SK-N-MC (cell line): Measurements from ENCODE around the gene RBM47.

Source experiments
- DNase-seq: peaks from one replicate; pipeline ENCODE4 v3.0.0-alpha.2; 2011; ENCODE audit warnings: low read depth, low spot score
- H3K27ac ChIP-seq: fragments of 200-600 bp; sonication (generic); 2 replicates; pipeline ENCODE4 v1.5.1; 2016; ENCODE audit warnings: mixed run types
- H3K36me3 ChIP-seq: fragments of 200-600 bp; sonication (generic); 2 replicates; pipeline ENCODE4 v1.6.1; 2017; ENCODE audit warnings: antibody characterized with exemption, low read length, mixed read lengths; ENCODE audit not compliant: insufficient read depth
- H3K4me3 ChIP-seq: fragments of 200-600 bp; sonication (generic); 2 replicates; pipeline ENCODE4 v1.5.1; 2016
- H3K9ac ChIP-seq: fragments of 200-600 bp; sonication (generic); 2 replicates; pipeline ENCODE4 v1.8.0; 2017; ENCODE audit warnings: mixed run types, mixed read lengths; ENCODE audit not compliant: insufficient read length
- H3K9me3 ChIP-seq: fragments of 200-600 bp; sonication (generic); 2 replicates; pipeline ENCODE4 v1.6.1; 2017; ENCODE audit warnings: low read depth, mild to moderate bottlenecking, antibody characterized with exemption, low read length, moderate library complexity, mixed read lengths
- EZH2 ChIP-seq: fragments of 200-600 bp; sonication (generic); IDR thresholded peaks from one replicate; pipeline ENCODE4 v1.6.1; 2017; ENCODE audit warnings: antibody characterized with exemption
- FOXP2 ChIP-seq: optimal IDR thresholded peaks from 2 replicates; pipeline ENCODE3; 2011; ENCODE audit warnings: mild to moderate bottlenecking, moderate library complexity; ENCODE audit not compliant: insufficient read depth; ENCODE audit errors: extremely low read length, control extremely low read depth
- POLR2AphosphoS5 ChIP-seq: IDR thresholded peaks from 2 replicates; pipeline ENCODE4 v1.6.1; 2012; ENCODE audit warnings: mild to moderate bottlenecking, low read depth, low read length, borderline replicate concordance

The RBM47 gene

DNA sequence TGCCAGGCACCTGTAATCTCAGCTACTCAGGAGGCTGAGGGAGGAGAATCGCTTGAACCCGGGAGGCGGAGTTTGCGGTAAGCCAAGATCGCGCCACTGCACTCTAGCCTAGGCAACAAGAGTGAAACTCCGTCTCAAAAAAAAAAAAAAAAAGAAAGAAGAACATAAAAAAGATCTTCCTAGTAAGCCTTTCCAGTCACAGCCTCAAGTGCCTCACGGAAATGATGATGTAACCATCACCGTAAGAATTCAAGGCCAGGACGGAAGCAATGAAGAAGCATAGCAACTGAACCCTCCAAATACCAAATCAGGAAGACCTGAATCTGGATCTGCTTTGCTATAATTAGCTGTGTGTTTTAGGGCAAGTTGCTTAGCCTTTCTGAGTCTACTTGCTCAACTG, 28.8 kb downstream of the RBM47 start:
- TF ChIP-seq POLR2AphosphoS5 (no peak), EZH2 (no peak)
- Histone ChIP-seq H3K9me3 (no peaks in the 10 kb centered on the region), H3K4me3 (no peak overlapping the region), H3K36me3 (no peaks in the 10 kb centered on the region), H3K9ac (no peak overlapping the region), H3K27ac (no peak overlapping the region)
- no peak for DNase-seq

GRCh38 chr4:40599431-40599830, 30.2 kb downstream of the RBM47 start:
- no peak for DNase-seq
- Histone ChIP-seq H3K9me3 (no peaks in the 10 kb centered on the region), H3K9ac (no peak overlapping the region), H3K27ac (no peak overlapping the region), H3K4me3 (no peak overlapping the region), H3K36me3 (no peaks in the 10 kb centered on the region)
- TF ChIP-seq POLR2AphosphoS5 (no peak), FOXP2 (no peak), EZH2 (no peak)

GRCh38 chr4:40596522-40596921, 33.1 kb downstream of the RBM47 start:
- no peaks in the 10 kb centered on the region for H3K36me3 ChIP-seq
- no peak overlapping the region for H3K9ac ChIP-seq
- H3K9me3 ChIP-seq: no peaks in the 10 kb centered on the region
- DNase-seq: no peak
- TF ChIP-seq EZH2: no peak
- TF ChIP-seq POLR2AphosphoS5: no peak
- no peak for TF ChIP-seq FOXP2
- H3K27ac ChIP-seq: no peak overlapping the region
- H3K4me3 ChIP-seq: no peak overlapping the region

DNA sequence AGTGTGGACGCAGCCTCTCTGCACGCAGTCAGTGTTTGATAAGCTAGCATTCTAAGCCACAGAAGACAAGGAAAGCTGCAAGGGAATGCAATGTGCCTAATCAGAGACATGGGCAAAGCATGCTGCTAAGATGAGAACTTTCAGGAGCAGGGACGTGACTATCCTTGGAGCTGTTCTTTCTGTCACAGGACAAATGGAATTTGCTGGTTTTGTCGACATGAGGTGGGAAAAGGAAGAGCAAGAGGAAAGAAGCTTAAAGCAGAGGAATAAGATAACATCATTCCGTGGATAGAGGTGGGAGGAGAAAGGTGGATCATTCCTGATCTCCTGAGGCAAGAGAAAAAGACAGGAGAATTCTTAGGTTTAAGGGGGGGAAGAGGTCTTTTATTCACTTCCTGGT, 33.7 kb downstream of the RBM47 start:
- TF ChIP-seq FOXP2: no peak
- no peak for TF ChIP-seq EZH2
- TF ChIP-seq POLR2AphosphoS5: no peak
- no peak for DNase-seq
- Histone ChIP-seq H3K4me3 (no peak overlapping the region), H3K9me3 (no peaks in the 10 kb centered on the region), H3K36me3 (no peaks in the 10 kb centered on the region), H3K27ac (no peak overlapping the region), H3K9ac (no peak overlapping the region)

DNA sequence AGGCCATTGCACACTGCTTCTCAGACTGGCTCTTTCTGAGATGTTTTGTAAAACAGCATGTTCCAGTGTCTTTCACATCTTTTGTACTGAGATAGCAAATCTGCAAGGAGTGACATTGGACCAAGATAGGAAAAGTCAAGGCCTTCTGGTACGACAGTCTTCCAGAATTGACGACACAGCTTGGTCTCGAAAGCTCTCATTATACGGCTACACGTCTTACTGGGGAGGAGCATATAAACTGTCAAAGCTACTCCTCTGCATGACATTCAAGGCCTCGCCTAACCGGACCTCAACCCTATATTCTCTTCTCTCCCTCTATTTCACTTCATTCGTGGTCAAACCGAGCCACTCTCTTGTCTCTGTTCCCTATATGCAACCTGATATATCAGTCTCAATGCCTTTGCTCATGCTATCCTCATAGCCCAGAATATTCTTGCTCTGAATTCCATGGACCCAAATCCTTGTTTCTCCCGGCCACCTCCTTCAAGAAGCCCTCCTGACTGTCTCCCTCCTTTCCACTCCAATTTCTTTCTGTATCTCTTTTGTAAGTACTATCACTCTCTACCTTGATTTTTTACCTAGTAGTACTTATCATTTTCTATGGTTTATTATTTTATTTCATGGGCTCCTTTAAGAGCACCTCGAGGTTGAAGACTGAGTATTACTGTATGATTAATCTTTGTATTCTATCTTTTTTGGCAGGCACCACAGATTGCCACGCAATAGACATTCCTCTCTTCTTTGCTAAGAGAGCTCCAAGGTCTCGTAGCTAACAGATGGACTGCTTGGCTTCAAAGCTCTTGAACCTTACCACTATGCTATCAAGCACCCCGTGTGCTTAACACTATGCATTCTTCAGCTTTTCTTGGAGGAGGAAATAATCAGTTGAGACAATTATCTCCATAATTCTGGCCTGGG, 35.1 kb downstream of the RBM47 start:
- TF ChIP-seq EZH2 (no peak), FOXP2 (no peak), POLR2AphosphoS5 (no peak)
- Histone ChIP-seq H3K9me3 (no peaks in the 10 kb centered on the region), H3K9ac (no peak overlapping the region), H3K27ac (no peak overlapping the region), H3K36me3 (no peaks in the 10 kb centered on the region), H3K4me3 (no peak overlapping the region)
- DNase-seq: no peak

- DNase-seq: no peak
- Histone ChIP-seq H3K9me3 (no peaks in the 10 kb centered on the region), H3K36me3 (no peaks in the 10 kb centered on the region), H3K4me3 (no peak overlapping the region), H3K9ac (no peak overlapping the region), H3K27ac (no peak overlapping the region)
- TF ChIP-seq POLR2AphosphoS5 (no peak), EZH2 (no peak), FOXP2 (no peak)
Observed at GRCh38 chr4:40592034-40592433, 37.6 kb downstream of the RBM47 start.

DNA sequence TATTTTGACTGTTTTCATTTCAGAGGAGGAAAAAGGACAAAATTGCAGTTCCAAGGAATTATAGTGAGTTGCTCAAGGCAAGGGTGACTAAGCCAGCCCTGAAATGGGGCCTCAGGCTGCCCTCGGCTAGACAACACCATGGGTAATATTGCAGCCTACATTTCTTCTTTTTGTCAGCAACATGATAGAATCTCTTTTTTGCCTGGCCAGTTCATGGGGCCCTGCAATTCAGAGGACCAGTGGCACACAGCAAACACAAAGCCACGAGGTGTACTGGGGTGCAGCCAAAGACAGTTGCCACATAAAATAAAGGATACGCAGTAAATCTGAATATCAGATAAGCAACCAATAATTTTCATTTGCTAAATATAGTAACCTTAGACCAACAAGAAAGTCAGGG, 41.8 kb downstream of the RBM47 start:
- no peak for TF ChIP-seq EZH2
- no peak for DNase-seq
- H3K4me3 ChIP-seq: no peak overlapping the region
- H3K9ac ChIP-seq: no peak overlapping the region
- no peaks in the 10 kb centered on the region for H3K36me3 ChIP-seq
- no peaks in the 10 kb centered on the region for H3K9me3 ChIP-seq
- H3K27ac ChIP-seq: no peak overlapping the region

DNA sequence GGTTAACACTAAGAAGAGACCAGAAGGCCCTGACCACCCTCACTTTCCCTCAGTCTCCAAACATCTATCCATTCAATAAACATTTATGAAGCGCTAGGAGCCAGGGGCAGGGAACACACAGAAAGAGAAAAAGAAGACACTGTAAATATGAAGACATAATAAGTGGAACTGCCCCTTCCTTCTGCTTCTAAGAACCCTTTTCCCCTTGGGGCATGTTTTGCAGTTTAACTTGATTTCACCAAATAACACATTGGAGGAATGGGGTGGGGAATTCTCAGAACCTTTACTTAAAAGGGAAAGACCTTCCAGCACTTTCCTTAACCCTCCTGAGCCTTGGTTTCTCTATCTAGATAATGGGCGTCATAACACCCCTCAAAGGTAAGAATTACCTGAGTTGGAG, 42.3 kb downstream of the RBM47 start:
- no peaks in the 10 kb centered on the region for H3K9me3 ChIP-seq
- no peak overlapping the region for H3K9ac ChIP-seq
- H3K27ac ChIP-seq: no peak overlapping the region
- H3K4me3 ChIP-seq: no peak overlapping the region
- DNase-seq: no peak
- TF ChIP-seq EZH2 (no peak), POLR2AphosphoS5 (no peak), FOXP2 (no peak)
- no peaks in the 10 kb centered on the region for H3K36me3 ChIP-seq

- no peak for DNase-seq
- Histone ChIP-seq H3K9me3 (no peaks in the 10 kb centered on the region), H3K27ac (no peak overlapping the region), H3K36me3 (no peaks in the 10 kb centered on the region), H3K9ac (no peak overlapping the region), H3K4me3 (no peak overlapping the region)
- TF ChIP-seq POLR2AphosphoS5 (no peak), EZH2 (no peak), FOXP2 (no peak)
Observed at GRCh38 chr4:40586729-40587128, 42.9 kb downstream of the RBM47 start.
